Transverse colon (tissue), 3 donors: ENCODE measurements around the gene UNC13A.

Experiments used
- CTCF ChIP-seq, 5 experiments: fragments of 200-600 bp in 3 of 5; fragments of 450-650 bp in 2 of 5; sonication (generic) in 3 of 5; IDR thresholded peaks; 1 replicate in 2 of 5; 2 replicates in 3 of 5; pipeline ENCODE4 v1.5.1; 2016 to 2017; ENCODE audit warnings: antibody characterized with exemption in 5 of 5, inconsistent platforms in 3 of 5, mild to moderate bottlenecking in 2 of 5, moderate library complexity in 1 of 5
- EP300 ChIP-seq: sonication (generic); formaldehyde crosslinking; IDR thresholded peaks from one replicate; pipeline ENCODE4 v1.6.1; 2017; ENCODE audit warnings: antibody characterized with exemption, low read depth

DNA sequence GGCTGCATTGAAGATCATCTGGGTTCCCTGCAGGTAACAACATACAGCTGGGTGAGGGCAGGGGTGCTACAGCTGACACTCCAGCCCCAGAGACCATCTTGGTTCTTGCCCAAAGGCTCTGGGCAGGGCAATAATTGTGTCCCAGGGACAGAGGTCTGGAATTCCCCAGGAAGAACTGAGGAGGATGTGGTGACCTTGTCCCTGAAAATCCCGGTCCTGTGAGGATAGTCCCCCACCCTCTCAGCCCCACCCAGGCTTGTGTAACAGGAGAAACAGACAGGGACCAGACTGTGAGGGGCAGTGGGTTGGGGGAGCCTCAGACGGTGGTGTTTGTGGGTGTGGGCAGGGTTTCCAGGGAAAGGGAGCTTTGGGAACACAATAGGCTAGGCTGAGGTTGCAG lies 69.2 kb downstream of the UNC13A start:
- TF ChIP-seq CTCF (IDR thresholded peaks at IDR 0.05): no peak
- TF ChIP-seq EP300: no peak
